ENCODE measurements around the gene DLG5.

DLG5 gene

DNA sequence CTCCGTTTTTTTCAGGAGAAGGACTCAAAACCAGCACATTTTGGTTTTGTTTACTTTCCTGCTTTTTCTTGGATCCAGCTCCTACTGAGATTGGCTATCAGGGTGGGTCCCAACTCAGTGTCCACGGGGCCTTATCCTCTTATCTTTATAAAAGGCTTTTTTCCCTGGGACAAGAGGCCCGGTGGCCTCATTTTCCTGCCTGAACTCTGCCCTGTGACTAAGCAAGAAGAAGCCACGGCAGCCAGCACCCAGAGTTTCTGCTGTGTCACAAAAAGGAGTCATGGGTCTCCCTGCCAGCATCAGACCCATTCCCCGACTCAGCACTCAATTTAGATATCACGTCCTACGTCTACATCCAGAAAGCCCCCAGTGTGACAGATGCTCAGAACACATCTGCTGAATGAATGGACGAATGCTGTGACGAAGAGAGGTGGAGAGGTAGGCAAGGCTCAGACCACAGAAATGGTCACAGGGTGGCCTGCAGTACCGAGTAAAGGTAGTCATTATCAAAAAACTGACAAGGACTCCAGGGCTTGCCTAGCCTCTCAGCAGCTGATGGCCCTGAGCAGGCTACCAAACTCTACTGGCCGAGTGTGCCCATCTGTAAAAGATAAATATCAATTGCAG, 16.7 kb downstream of the DLG5 start:
- DNase-seq (ENCODE audit: extremely low spot score) = no peak
- CTCF ChIA-PET = no interaction called here
- POLR2A ChIA-PET = no interaction called here
- TF ChIP-seq, protein P1, sequence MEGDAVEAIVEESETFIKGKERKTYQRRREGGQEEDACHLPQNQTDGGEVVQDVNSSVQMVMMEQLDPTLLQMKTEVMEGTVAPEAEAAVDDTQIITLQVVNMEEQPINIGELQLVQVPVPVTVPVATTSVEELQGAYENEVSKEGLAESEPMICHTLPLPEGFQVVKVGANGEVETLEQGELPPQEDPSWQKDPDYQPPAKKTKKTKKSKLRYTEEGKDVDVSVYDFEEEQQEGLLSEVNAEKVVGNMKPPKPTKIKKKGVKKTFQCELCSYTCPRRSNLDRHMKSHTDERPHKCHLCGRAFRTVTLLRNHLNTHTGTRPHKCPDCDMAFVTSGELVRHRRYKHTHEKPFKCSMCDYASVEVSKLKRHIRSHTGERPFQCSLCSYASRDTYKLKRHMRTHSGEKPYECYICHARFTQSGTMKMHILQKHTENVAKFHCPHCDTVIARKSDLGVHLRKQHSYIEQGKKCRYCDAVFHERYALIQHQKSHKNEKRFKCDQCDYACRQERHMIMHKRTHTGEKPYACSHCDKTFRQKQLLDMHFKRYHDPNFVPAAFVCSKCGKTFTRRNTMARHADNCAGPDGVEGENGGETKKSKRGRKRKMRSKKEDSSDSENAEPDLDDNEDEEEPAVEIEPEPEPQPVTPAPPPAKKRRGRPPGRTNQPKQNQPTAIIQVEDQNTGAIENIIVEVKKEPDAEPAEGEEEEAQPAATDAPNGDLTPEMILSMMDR (IDR thresholded peaks at IDR 0.05; ENCODE audit: control extremely low read depth, extremely low read depth, low read depth, missing control alignments) = no peak

DNA sequence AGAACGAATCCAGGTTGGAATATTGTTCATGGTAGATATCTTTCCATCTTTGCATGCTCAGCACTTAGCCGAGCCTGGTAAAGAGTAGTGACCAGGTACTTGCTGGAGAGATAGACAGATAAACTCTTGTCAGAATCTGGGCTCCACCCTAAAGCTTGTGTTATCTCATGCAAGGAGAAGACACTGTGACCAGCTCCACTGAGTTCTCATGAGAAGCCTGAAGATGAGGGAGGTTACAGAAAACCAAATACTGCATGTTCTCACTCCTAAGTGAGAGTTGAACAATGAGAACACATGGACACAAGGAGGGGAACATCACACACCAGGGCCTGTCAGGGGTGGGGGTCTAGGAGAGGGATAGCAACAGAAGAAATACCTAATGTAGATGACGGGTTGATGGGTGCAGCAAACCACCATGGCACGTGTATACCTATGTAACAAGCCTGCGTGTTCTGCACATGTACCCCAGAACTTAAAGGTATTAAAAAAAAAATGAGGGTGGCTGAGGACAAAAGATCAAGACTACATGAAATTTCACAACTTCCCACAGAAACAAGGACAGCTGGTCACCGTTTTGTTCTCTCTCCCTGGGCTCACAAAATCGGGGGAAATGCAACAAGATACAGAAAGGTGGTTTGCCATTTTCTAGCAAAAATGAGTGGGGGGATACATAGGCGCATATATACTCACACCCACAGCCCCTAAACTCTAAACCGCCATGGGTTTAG, 17.4 kb downstream of the DLG5 start:
- CTCF ChIA-PET = no interaction called here
- DNase-seq (ENCODE audit: extremely low spot score) = no peak
- TF ChIP-seq, protein P1 (IDR thresholded peaks at IDR 0.05; ENCODE audit: control extremely low read depth, extremely low read depth, low read depth, missing control alignments) = no peak
- POLR2A ChIA-PET = no interaction called here

DNA sequence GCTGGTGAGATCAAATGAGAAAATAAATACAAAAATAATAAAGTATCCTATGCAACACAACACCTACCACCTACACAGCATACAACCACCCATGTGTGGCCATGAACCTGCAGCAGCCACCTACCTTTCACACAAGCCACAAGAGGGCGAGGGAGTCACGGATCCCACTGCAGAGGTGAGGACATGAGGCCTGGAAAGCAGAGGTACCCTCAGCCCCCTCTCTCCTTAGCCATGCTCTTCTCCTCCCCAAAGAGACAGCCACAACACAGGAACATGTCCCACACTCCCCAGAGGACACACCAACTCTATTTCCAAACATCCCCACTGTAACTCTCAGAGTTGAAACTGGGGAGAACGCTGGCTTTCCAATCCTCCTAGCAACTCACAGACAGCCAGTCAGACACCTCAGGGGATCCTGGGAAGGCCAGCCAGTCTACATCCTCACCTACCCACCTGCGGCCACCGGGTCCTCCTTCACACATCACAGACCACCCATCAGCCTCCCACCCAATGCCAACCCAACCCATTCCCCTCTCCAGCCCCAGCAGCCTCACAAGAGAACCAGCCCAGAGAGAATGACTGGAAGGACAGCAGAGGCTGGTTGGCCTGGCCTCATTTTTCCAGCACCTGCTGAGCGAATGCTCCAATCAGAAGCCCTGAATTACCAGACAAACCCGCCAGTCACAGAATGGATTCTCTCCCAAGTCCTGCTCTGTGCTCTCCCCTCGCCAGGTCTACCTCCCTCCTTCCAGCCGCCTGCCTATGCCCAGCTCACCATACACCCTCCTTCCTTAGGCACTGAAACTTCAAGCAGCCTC, 18.4 kb downstream of the DLG5 start:
- ChIA-PET POLR2A (no interaction called here), CTCF (no interaction called here)
- DNase-seq (ENCODE audit: extremely low spot score) = no peak

DNA sequence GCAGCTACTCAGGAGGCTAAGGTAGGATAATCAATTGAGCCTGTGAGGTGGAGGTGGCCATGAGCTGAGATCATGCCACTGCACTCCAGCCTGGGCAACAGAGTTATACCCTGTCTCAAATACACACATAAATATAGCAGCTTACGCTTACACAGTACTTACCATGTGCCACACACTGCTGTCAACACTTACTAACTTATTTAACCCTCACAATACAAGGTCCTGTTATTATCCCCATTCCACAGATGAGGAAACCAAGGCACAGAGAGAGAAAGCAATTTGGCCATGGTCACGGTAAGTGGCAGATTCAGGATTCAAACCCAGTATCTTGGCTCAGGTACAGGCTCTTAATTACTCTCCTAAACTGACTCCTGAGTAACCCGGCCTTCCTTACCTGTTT, 19.1 kb downstream of the DLG5 start:
- POLR2A ChIA-PET = no interaction called here
- CTCF ChIA-PET = no interaction called here
- TF ChIP-seq, protein P1 (IDR thresholded peaks at IDR 0.05; ENCODE audit: control extremely low read depth, extremely low read depth, low read depth, missing control alignments) = no peak
- DNase-seq (ENCODE audit: extremely low spot score) = no peak

More for the DNA sequence above, 18.4 kb downstream of the DLG5 start:
- TF ChIP-seq, protein P1 (IDR thresholded peaks at IDR 0.05; ENCODE audit: control extremely low read depth, extremely low read depth, low read depth, missing control alignments) = peak; percentile 29

DNA sequence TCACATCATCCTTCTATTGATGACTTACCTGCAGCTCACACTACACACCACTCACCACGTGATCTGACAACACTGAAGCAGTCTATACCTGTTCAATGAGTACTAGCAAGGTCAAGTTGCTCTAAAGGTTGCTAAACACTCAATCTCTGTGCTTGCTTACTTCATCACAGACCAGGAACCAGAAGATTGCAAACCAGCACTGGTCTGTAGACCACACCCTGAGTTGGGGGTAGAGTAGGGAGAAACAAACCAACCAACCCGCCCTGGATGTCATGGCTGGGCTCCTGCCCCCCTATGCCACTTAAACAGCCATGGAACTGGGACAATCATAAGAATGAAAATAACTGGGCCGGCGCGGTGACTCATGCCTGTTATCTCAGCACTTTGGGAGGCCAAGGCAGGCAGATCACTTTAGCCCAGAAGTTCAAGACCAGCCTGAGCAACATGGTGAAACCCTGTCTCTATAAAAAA, 19.6 kb downstream of the DLG5 start:
- ChIA-PET CTCF (no interaction called here), POLR2A (no interaction called here)
- TF ChIP-seq, protein P1 (IDR thresholded peaks at IDR 0.05; ENCODE audit: control extremely low read depth, extremely low read depth, low read depth, missing control alignments) = no peak
- no peak for DNase-seq (ENCODE audit: extremely low spot score)

DNA sequence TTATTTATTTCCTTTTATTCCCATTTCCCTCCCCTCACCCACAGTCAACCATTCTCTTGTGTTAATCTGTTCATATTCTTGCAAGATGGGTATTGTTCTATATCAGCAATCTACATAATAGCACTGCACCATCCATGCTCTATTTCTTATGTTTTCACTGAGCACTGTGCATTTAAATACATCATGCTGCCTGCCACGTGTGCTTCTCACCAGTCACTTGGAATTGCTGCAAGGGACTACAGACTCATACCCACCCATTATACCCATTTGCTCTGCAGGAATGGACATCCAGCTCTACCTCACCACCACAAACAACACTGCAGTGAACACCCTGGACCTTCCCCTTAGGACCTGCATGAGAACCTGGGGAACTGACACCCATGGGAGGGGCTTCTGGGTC, 20.8 kb downstream of the DLG5 start:
- ChIA-PET POLR2A (no interaction called here), CTCF (no interaction called here)
- no peak for DNase-seq (ENCODE audit: extremely low spot score)
- TF ChIP-seq, protein P1 (IDR thresholded peaks at IDR 0.05; ENCODE audit: control extremely low read depth, extremely low read depth, low read depth, missing control alignments) = no peak
